H1 (cell line): ENCODE measurements around the gene PHF8. TPM values are rescaled to one million over a fixed set of nuclear protein-coding genes. Genes with fewer than 3 reads are reported as not detected.

Source experiments
- ATF2 ChIP-seq: IDR thresholded peaks from 2 replicates; pipeline ENCODE4 v1.6.1; 2012; ENCODE audit warnings: low read length, inconsistent platforms
- SIX5 ChIP-seq: IDR thresholded peaks from 2 replicates; pipeline ENCODE4 v1.6.1; 2011; ENCODE audit warnings: mild to moderate bottlenecking, low read depth, low read length
- SP1 ChIP-seq: IDR thresholded peaks from 2 replicates; pipeline ENCODE4 v1.6.1; 2011; ENCODE audit warnings: low read depth, low read length
- polyA plus RNA-seq, 7 experiments: library from polyadenylated mRNA; depleted of rRNA in 3 of 7; stranded (reverse) in 5 of 7; unstranded in 2 of 7; fragments of >200 nt in 5 of 7; fragments of 200-250 nt in 2 of 7; gene quantifications; 1 replicate in 5 of 7; 2 replicates in 1 of 7; 4 replicates in 1 of 7; pipeline versions ENCODE4 v1.2.1 to v1.2.3, GENCODE V29; 2011 to 2013; ENCODE audit warnings: missing spikeins in 2 of 7, mixed read lengths in 2 of 7
- total RNA-seq: library from RNA; stranded (reverse); fragmentation: NEBNext Ultra II Directional; extraction: Animal tissue kit (Norgen Biotek cat#: 25700); gene quantifications from 2 replicates; pipeline ENCODE4 v1.2.1, GENCODE V29; 2021

Gene PHF8
- total and polyA plus RNA-seq, 2 of the 8 experiments (the other 6 are each of a cell fraction or from before 2014, with no cell fraction given), result 14.6 to 27.6 TPM

- TF ChIP-seq ATF2 (no peak), SP1 (no peak), SIX5 (no peak)
- TF ChIP-seq, all 59 proteins: peak for 0
Observed at GRCh38 chrX:54029529-54030143, 14.6 kb downstream of the PHF8 start (continued).
